Neural progenitor cell (in vitro differentiated cells): ENCODE measurements around the gene ATP1A2. TPM values are rescaled to one million over a fixed set of nuclear protein-coding genes. Genes with fewer than 3 reads are reported as not detected.

ENCODE experiments used
- DNase-seq: peaks from one replicate; pipeline ENCODE4 v3.0.0-alpha.2; 2016; ENCODE audit warnings: low spot score
- H2AFZ ChIP-seq: fragments of 200-600 bp; sonication (generic); replicated peaks from 2 replicates; pipeline ENCODE4 v1.6.1; 2016; ENCODE audit warnings: antibody characterized with exemption
- H3F3A ChIP-seq: fragments of 200-600 bp; sonication (generic); 2 replicates; pipeline ENCODE4 v1.6.1; 2016; ENCODE audit warnings: antibody characterized with exemption, low read depth
- H3K27ac ChIP-seq: fragments of 200-600 bp; sonication (generic); 2 replicates; pipeline ENCODE4 v1.5.1; 2016; ENCODE audit warnings: mild to moderate bottlenecking
- H3K27me3 ChIP-seq: fragments of 200-600 bp; sonication (generic); 2 replicates; pipeline ENCODE4 v1.6.1; 2016; ENCODE audit warnings: mild to moderate bottlenecking, moderate library complexity
- H3K36me3 ChIP-seq: fragments of 200-600 bp; sonication (generic); 2 replicates; pipeline ENCODE4 v1.5.1; 2016
- H3K4me1 ChIP-seq: fragments of 200-600 bp; sonication (generic); 2 replicates; pipeline ENCODE4 v1.6.1; 2016; ENCODE audit warnings: mixed run types
- H3K4me2 ChIP-seq: fragments of 200-600 bp; sonication (generic); 2 replicates; pipeline ENCODE4 v1.6.1; 2016
- H3K4me3 ChIP-seq: fragments of 200-600 bp; sonication (generic); 2 replicates; pipeline ENCODE4 v1.5.1; 2016
- H3K79me2 ChIP-seq: fragments of 200-600 bp; sonication (generic); 2 replicates; pipeline ENCODE4 v1.6.1; 2016; ENCODE audit warnings: low read depth
- H3K9ac ChIP-seq: fragments of 200-600 bp; sonication (generic); 2 replicates; pipeline ENCODE4 v1.6.1; 2016
- H3K9me3 ChIP-seq: fragments of 200-600 bp; sonication (generic); 2 replicates; pipeline ENCODE4 v1.5.1; 2016; ENCODE audit warnings: low read depth
- H4K20me1 ChIP-seq: fragments of 200-600 bp; sonication (generic); 2 replicates; pipeline ENCODE4 v1.6.1; 2016; ENCODE audit warnings: low read depth
- H3K27ac Mint-ChIP-seq: 3 replicates; pipeline ENCODE4 v1.8.0; 2021; ENCODE audit warnings: mixed read lengths
- H3K27me3 Mint-ChIP-seq: 2 replicates; pipeline ENCODE4 v1.8.0; 2022; ENCODE audit warnings: low read depth, mild to moderate bottlenecking, inconsistent platforms, moderate library complexity, mixed read lengths; ENCODE audit not compliant: insufficient read depth
- H3K36me3 Mint-ChIP-seq: 3 replicates; pipeline ENCODE4 v1.8.0; 2021; ENCODE audit warnings: mixed read lengths
- H3K4me1 Mint-ChIP-seq: 3 replicates; pipeline ENCODE4 v1.8.0; 2021; ENCODE audit warnings: mixed read lengths
- H3K4me3 Mint-ChIP-seq: 3 replicates; pipeline ENCODE4 v1.8.0; 2021; ENCODE audit warnings: mild to moderate bottlenecking, moderate library complexity, mixed read lengths
- H3K9me3 Mint-ChIP-seq: 3 replicates; pipeline ENCODE4 v1.8.0; 2020; ENCODE audit warnings: mixed read lengths
- CTCF ChIP-seq: fragments of 200-600 bp; sonication (generic); IDR thresholded peaks from 2 replicates; pipeline ENCODE4 v1.5.1; 2017; ENCODE audit warnings: antibody characterized with exemption, mild to moderate bottlenecking
- EZH2 ChIP-seq: fragments of 200-600 bp; sonication (generic); IDR thresholded peaks from 2 replicates; pipeline ENCODE4 v1.6.1; 2017; ENCODE audit warnings: antibody characterized with exemption, mild to moderate bottlenecking, moderate library complexity
- EZH2phosphoT487 ChIP-seq: fragments of 200-600 bp; sonication (generic); IDR thresholded peaks from 2 replicates; pipeline ENCODE4 v1.6.1; 2017; ENCODE audit warnings: antibody characterized with exemption
- total RNA-seq: library from RNA; depleted of rRNA; stranded (reverse); fragments of >200 nt; gene quantifications from 2 replicates; pipeline ENCODE4 v1.2.3, GENCODE V29; 2015; ENCODE audit warnings: low replicate concordance

ATP1A2 gene
- total RNA-seq, 1 donor from 2014 or later: 88.6 TPM

GRCh38 chr1:160117300-160117699, 1.7 kb downstream of the ATP1A2 start:
- peaks cover 68% of the 10 kb centered on the region for H3K4me1 Mint-ChIP-seq
- H3K9me3 ChIP-seq: no peaks in the 10 kb centered on the region
- H3K79me2 ChIP-seq: peaks cover 54% of the 10 kb centered on the region
- peaks cover 73% of the 10 kb centered on the region for H3K4me1 ChIP-seq
- H3K9me3 Mint-ChIP-seq: no peaks in the 10 kb centered on the region
- H3K27me3 ChIP-seq: no peaks in the 10 kb centered on the region
- peak overlapping the region; percentile 91 for H3K4me3 Mint-ChIP-seq
- TF ChIP-seq EZH2phosphoT487 (no peak), CTCF (no peak), EZH2 (no peak)
- H3K4me3 ChIP-seq: peak overlapping the region; percentile 65
- peaks cover 41% of the 10 kb centered on the region for H3F3A ChIP-seq
- peak overlapping the region; percentile 28 for H3K9ac ChIP-seq
- H3K36me3 ChIP-seq: peaks cover 8% of the 10 kb centered on the region
- no peak for DNase-seq
- H3K4me2 ChIP-seq: peak overlapping the region; percentile 97
- H2AFZ ChIP-seq: no peak overlapping the region
- peaks cover 42% of the 10 kb centered on the region for H4K20me1 ChIP-seq
- peak overlapping the region; percentile 23 for H3K27ac ChIP-seq
- H3K27me3 Mint-ChIP-seq: peaks cover 8% of the 10 kb centered on the region
- no peak overlapping the region for H3K27ac Mint-ChIP-seq
- H3K36me3 Mint-ChIP-seq: peaks cover 9% of the 10 kb centered on the region

DNA sequence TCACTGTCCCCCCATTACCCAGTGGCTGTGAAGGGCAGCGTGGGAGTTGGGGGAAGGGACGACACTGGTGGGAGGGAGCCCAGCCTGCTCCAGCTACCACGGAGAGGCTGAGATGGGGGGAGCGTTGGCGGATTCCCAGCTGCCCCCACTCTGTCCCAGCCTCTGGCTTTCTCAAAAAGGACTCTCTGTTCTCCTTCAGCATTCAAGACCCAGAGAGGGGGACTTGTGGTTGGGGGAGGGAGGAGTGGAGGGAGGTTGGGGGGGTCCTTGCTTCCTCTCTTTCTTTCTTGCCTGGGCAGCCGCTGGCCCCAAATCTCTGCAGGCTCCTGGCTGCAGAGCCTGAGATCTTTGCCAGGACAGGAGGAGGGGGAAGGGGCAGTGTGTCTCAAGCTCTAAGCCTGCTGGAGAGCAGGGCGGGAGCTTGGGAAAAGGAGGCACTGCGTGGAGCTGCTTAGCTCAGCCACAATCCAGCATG, 2.2 kb downstream of the ATP1A2 start:
- Mint-ChIP-seq H3K36me3 (peaks cover 11% of the 10 kb centered on the region), H3K27ac (peak overlapping the region; percentile 29), H3K4me3 (peak overlapping the region; percentile 91), H3K4me1 (peaks cover 64% of the 10 kb centered on the region), H3K9me3 (no peaks in the 10 kb centered on the region), H3K27me3 (peaks cover 4% of the 10 kb centered on the region)
- peak overlapping the region; percentile 28 for H3K9ac ChIP-seq
- H3K4me3 ChIP-seq: peak overlapping the region; percentile 65
- H3K9me3 ChIP-seq: no peaks in the 10 kb centered on the region
- H3F3A ChIP-seq: peaks cover 41% of the 10 kb centered on the region
- H3K79me2 ChIP-seq: peaks cover 54% of the 10 kb centered on the region
- peaks cover 69% of the 10 kb centered on the region for H3K4me1 ChIP-seq
- TF ChIP-seq EZH2phosphoT487: no peak
- H3K4me2 ChIP-seq: peak overlapping the region; percentile 97
- H3K27me3 ChIP-seq: no peaks in the 10 kb centered on the region
- H4K20me1 ChIP-seq: peaks cover 42% of the 10 kb centered on the region
- H3K27ac ChIP-seq: peak overlapping the region; percentile 23
- DNase-seq: peak; percentile 72
- peaks cover 8% of the 10 kb centered on the region for H3K36me3 ChIP-seq
- no peak overlapping the region for H2AFZ ChIP-seq

GRCh38 chr1:160118928-160119327, 3.4 kb downstream of the ATP1A2 start:
- peaks cover 16% of the 10 kb centered on the region for H3K36me3 Mint-ChIP-seq
- H3K4me3 Mint-ChIP-seq: peak overlapping the region; percentile 91
- H3K9ac ChIP-seq: no peak overlapping the region
- TF ChIP-seq EZH2: no peak
- no peak for TF ChIP-seq EZH2phosphoT487
- TF ChIP-seq CTCF: no peak
- no peak overlapping the region for H3K27ac ChIP-seq
- H3K4me1 Mint-ChIP-seq: peaks cover 52% of the 10 kb centered on the region
- peaks cover 43% of the 10 kb centered on the region for H4K20me1 ChIP-seq
- no peak overlapping the region for H2AFZ ChIP-seq
- H3K4me3 ChIP-seq: peak overlapping the region; percentile 65
- no peak overlapping the region for H3K27ac Mint-ChIP-seq
- H3K27me3 ChIP-seq: no peaks in the 10 kb centered on the region
- H3K4me1 ChIP-seq: peaks cover 59% of the 10 kb centered on the region
- peak overlapping the region; percentile 97 for H3K4me2 ChIP-seq
- no peak for DNase-seq
- H3K27me3 Mint-ChIP-seq: no peaks in the 10 kb centered on the region
- H3K9me3 Mint-ChIP-seq: no peaks in the 10 kb centered on the region
- H3K79me2 ChIP-seq: peaks cover 54% of the 10 kb centered on the region
- H3F3A ChIP-seq: peaks cover 31% of the 10 kb centered on the region
- no peaks in the 10 kb centered on the region for H3K9me3 ChIP-seq
- H3K36me3 ChIP-seq: peaks cover 8% of the 10 kb centered on the region

DNA sequence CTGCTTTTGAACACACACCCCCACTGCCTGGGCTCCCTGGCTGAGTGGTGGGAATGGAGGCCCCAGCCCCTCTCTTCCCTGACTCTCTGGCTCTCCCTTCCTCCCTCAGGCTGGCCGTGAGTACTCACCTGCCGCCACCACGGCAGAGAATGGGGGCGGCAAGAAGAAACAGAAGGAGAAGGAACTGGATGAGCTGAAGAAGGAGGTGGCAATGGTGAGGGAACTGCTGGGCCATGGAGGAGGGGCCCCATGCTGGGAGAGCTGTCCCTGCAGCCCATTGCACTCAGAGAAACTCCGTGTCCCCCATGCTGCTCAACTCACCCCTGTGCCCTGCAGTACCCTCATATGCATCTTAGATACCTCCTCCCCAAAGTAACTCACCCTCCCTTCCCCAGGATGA, 5.2 kb downstream of the ATP1A2 start:
- peaks cover 41% of the 10 kb centered on the region for H3K4me1 ChIP-seq
- no peak overlapping the region for H3K4me3 Mint-ChIP-seq
- DNase-seq: no peak
- no peak for TF ChIP-seq EZH2
- no peak for TF ChIP-seq CTCF
- no peak for TF ChIP-seq EZH2phosphoT487
- H3K27me3 ChIP-seq: no peaks in the 10 kb centered on the region
- peaks cover 35% of the 10 kb centered on the region for H3K4me1 Mint-ChIP-seq
- peaks cover 15% of the 10 kb centered on the region for H3F3A ChIP-seq
- peaks cover 8% of the 10 kb centered on the region for H3K36me3 ChIP-seq
- peaks cover 25% of the 10 kb centered on the region for H3K36me3 Mint-ChIP-seq
- no peak overlapping the region for H3K4me3 ChIP-seq
- H3K27me3 Mint-ChIP-seq: peaks cover 2% of the 10 kb centered on the region
- no peak overlapping the region for H3K9ac ChIP-seq
- no peaks in the 10 kb centered on the region for H3K9me3 ChIP-seq
- no peak overlapping the region for H2AFZ ChIP-seq
- H3K27ac ChIP-seq: no peak overlapping the region
- no peaks in the 10 kb centered on the region for H3K9me3 Mint-ChIP-seq
- H3K27ac Mint-ChIP-seq: no peak overlapping the region
- H3K4me2 ChIP-seq: no peak overlapping the region
- peaks cover 47% of the 10 kb centered on the region for H3K79me2 ChIP-seq
- peaks cover 45% of the 10 kb centered on the region for H4K20me1 ChIP-seq
